Activated B cell treated with CpG ODN at 0.5 μM for 24 hours (primary cell): ENCODE data around the gene CCDC195. TPM values are rescaled to one million over a fixed set of nuclear protein-coding genes. Genes with fewer than 3 reads are reported as not detected.
"Not testable (repeated sequence)": the region's sequence is repeated elsewhere in the genome, so short reads cannot be mapped to it uniquely, and the experiment has no call there.

Source experiments
- ATAC-seq: fragments of 200-7000 bp; cut with Tn5 transposase; one replicate; pipeline ENCODE4 v1.10.0; 2021; ENCODE audit warnings: low read depth, mild to moderate bottlenecking, moderate library complexity
- CTCF ChIA-PET: fragments of 350-600 bp; sonication (Branson Sonifier 250); formaldehyde crosslinking; loops from one replicate; lab custom pipeline; 2021; ENCODE audit warnings: antibody characterized with exemption; lab: Charles Lee
- POLR2A ChIA-PET: fragments of 350-600 bp; sonication (Branson Sonifier 250); formaldehyde crosslinking; loops from one replicate; lab custom pipeline; 2021; ENCODE audit warnings: antibody characterized with exemption; lab: Charles Lee
- DNase-seq: peaks from one replicate; pipeline ENCODE4 v3.0.0; 2022
- H3K27ac Mint-ChIP-seq: one replicate; pipeline ENCODE4 v1.8.0; 2020; ENCODE audit warnings: mixed read lengths
- H3K27me3 Mint-ChIP-seq: one replicate; pipeline ENCODE4 v1.8.0; 2021; ENCODE audit warnings: mixed read lengths
- H3K36me3 Mint-ChIP-seq: one replicate; pipeline ENCODE4 v1.8.0; 2021; ENCODE audit warnings: low read depth, mixed read lengths
- H3K4me1 Mint-ChIP-seq: one replicate; pipeline ENCODE4 v1.8.0; 2021; ENCODE audit warnings: mixed read lengths
- H3K4me3 Mint-ChIP-seq: one replicate; pipeline ENCODE4 v1.8.0; 2020; ENCODE audit warnings: mild to moderate bottlenecking, mixed read lengths
- H3K9me3 Mint-ChIP-seq: one replicate; pipeline ENCODE4 v1.8.0; 2020; ENCODE audit warnings: mixed read lengths
- intact Hi-C: fragments of 100-400 bp; cut with micrococcal nuclease; formaldehyde crosslinking; loops from one replicate; pipeline ENCODE4 v1.15.1; 2024
- total RNA-seq: library from RNA; stranded (reverse); gene quantifications from 2 replicates; pipeline ENCODE4 v1.2.3, GENCODE V29; 2022
- TF ChIP-seq, protein P1 (sequence below): fragments of 200-600 bp; IDR thresholded peaks from one replicate; pipeline ENCODE4 v1.8.0; 2022; ENCODE audit warnings: antibody characterized with exemption, mild to moderate bottlenecking

CCDC195 gene
- total RNA-seq, 1 donor from 2014 or later: not detected

DNA sequence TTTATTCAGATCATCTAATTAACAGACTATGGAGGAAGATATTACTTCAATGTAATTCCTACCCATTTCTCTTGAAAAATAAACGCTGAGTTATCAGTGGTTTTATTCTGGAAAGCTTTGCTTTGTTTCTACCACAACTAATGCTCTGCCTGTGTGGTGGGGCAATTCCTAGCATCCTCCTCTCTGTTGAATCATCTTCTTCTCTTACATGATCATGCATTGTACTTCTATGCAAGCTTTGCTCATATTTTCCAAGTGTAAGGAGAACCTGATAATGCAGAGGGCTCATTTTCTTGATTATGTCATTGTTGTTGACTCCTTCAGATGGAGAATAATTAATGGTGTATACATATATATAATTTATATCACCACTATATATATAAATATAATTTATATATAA is 46.7 kb downstream of the CCDC195 start:
- POLR2A ChIA-PET: no interaction called here
- Mint-ChIP-seq H3K4me1 (peaks cover 19% of the 10 kb centered on the region), H3K4me3 (no peak overlapping the region), H3K9me3 (peaks cover under 1% of the 10 kb centered on the region), H3K36me3 (no peaks in the 10 kb centered on the region), H3K27me3 (no peaks in the 10 kb centered on the region), H3K27ac (no peak overlapping the region)
- CTCF ChIA-PET: no interaction called here
- DNase-seq: no peak
- no peak for ATAC-seq
- TF ChIP-seq, protein P1, sequence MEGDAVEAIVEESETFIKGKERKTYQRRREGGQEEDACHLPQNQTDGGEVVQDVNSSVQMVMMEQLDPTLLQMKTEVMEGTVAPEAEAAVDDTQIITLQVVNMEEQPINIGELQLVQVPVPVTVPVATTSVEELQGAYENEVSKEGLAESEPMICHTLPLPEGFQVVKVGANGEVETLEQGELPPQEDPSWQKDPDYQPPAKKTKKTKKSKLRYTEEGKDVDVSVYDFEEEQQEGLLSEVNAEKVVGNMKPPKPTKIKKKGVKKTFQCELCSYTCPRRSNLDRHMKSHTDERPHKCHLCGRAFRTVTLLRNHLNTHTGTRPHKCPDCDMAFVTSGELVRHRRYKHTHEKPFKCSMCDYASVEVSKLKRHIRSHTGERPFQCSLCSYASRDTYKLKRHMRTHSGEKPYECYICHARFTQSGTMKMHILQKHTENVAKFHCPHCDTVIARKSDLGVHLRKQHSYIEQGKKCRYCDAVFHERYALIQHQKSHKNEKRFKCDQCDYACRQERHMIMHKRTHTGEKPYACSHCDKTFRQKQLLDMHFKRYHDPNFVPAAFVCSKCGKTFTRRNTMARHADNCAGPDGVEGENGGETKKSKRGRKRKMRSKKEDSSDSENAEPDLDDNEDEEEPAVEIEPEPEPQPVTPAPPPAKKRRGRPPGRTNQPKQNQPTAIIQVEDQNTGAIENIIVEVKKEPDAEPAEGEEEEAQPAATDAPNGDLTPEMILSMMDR: no peak
- intact Hi-C loops: loop anchor here (5.0 kb wide), 2 partner anchors 93 to 642 kb away; no protein-coding TSS in a partner anchor

DNA sequence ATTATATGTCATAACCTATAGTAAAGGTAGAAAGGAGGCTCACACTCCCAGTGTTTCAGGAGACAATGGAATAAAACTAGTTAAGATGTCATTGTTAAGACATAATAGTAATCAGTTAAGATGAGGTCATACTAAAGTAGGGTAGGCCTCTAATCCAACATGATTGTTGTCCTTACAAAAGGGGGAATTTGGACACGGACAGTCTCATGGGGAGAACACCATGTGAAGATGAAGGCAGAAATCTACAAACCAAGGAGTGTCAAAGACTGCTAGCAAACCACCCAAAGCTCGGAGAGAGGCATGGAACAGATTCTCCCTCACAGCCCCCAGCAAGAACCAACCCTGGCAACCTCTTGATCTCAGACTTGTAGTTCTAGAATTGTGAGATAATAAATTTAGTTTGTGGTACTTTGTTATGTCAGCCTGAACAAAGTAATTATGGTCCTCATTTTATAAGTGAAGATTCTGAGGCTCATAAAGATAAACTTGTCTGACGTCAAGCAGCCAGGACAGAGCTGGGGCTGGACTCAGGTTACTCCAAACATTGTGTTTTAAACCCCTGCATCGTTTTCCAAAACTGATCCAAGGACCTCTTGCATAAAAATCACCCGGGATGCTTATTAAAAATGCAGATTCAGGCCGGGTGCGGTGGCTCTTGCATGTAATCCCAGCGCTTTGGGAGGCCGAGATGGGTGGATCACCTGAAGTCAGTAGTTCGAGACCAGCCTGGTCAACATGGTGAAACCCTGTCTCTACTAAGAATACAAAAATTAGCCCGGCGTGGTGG is 47.8 kb downstream of the CCDC195 start:
- CTCF ChIA-PET: no interaction called here
- peaks cover 19% of the 10 kb centered on the region for H3K4me1 Mint-ChIP-seq
- no peak overlapping the region for H3K4me3 Mint-ChIP-seq
- peaks cover 5% of the 10 kb centered on the region for H3K9me3 Mint-ChIP-seq
- DNase-seq (no peak), ATAC-seq (no peak)
- intact Hi-C loops: loop anchor here (5.0 kb wide), 2 partner anchors 94 to 641 kb away; no protein-coding TSS in a partner anchor
- POLR2A ChIA-PET: no interaction called here
- TF ChIP-seq, protein P1: no peak
- H3K27me3 Mint-ChIP-seq: no peaks in the 10 kb centered on the region
- H3K36me3 Mint-ChIP-seq: peaks cover 3% of the 10 kb centered on the region
- H3K27ac Mint-ChIP-seq: no peak overlapping the region

DNA sequence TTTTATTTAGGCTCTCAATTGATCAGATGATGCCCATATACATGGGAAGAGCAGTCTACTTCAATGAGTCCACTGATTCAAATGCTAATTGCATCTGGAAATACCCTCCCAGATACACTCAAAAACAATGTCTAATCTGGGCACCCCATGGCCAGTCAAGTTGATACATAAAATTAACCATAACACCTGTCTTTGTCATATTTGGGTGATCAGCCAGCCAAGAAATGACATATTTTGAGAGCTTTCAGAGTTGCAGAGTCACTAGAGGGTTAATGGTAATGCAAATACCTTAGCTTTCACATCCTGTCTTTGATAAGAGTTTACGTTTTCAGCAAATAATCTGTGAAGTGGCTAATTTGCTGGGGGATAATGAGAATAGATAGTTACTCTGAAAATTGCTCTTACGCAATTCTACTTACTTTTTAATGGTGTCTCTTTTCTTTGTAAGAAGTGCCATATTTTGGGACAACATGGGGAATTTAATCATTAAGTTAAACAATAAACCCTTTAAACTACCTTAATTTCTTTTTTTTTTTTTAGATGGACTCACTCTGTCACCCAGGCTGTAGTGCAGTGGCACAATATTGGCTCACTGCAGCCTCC is 49.1 kb downstream of the CCDC195 start:
- H3K4me3 Mint-ChIP-seq: peak overlapping the region; percentile 56
- TF ChIP-seq, protein P1: no peak
- H3K9me3 Mint-ChIP-seq: peaks cover 9% of the 10 kb centered on the region
- peaks cover 7% of the 10 kb centered on the region for H3K36me3 Mint-ChIP-seq
- intact Hi-C loops: loop anchor here (5.0 kb wide), 2 partner anchors 95 to 640 kb away; no protein-coding TSS in a partner anchor
- ChIA-PET CTCF (no interaction called here), POLR2A (interaction anchor here (0.5 to 0.7 kb wide), 3 partner anchors 89 to 448 kb away, joined by 4 to 6 read pairs (median 6); no protein-coding TSS in a partner anchor)
- H3K27ac Mint-ChIP-seq: peak overlapping the region; percentile 68
- peaks cover 19% of the 10 kb centered on the region for H3K4me1 Mint-ChIP-seq
- no peaks in the 10 kb centered on the region for H3K27me3 Mint-ChIP-seq
- ATAC-seq (peak; percentile 85), DNase-seq (no peak)

DNA sequence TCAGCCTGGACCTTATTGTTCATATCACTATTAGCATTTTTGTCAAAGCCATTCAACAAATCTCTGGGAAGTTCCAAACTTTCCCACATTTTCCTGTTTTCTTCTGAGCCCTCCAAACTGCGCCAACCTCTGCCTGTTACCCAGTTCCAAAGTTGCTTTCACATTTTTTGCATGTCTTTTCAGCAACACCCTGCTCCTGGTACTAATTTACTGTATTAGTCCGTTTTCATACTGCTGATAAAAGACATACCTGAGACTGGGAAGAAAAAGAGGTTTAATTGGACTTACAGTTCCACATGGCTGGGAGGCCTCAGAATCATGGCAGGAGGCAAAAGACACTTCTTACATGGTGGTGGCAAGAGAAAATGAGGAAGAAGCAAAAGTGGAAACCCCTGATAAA is 52.8 kb downstream of the CCDC195 start:
- peaks cover 31% of the 10 kb centered on the region for H3K4me1 Mint-ChIP-seq

DNA sequence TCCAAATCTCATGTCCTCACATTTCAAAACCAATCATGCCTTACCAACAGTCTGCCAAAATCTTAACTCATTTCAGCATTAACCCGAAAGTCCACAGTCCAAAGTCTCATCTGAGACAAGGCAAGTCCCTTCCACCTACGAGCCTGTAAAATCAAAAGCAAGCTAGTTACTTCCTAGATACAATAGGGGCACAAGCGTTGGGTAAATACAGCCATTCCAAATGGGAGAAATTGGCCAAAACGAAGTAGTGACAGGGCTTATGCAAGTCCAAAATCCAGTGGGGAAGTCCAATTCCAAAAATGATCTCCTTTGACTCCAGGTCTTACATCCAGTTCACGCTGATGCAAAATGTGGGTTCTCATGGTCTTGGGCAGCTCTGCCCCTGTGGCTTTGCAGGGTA is 54.5 kb downstream of the CCDC195 start:
- CTCF ChIA-PET: interaction anchor here (2.8 kb wide), 1 partner anchor 10 kb away, joined by 15 read pairs; no protein-coding TSS in a partner anchor
- H3K27me3 Mint-ChIP-seq, H3K4me3 Mint-ChIP-seq, POLR2A ChIA-PET, DNase-seq, intact Hi-C loops, H3K27ac Mint-ChIP-seq, ATAC-seq, H3K36me3 Mint-ChIP-seq: not testable (repeated sequence)
- H3K9me3 Mint-ChIP-seq: peaks cover 11% of the 10 kb centered on the region
- peaks cover 21% of the 10 kb centered on the region for H3K4me1 Mint-ChIP-seq

More for the DNA sequence above, 52.8 kb downstream of the CCDC195 start:
- H3K4me3 Mint-ChIP-seq, ATAC-seq, H3K27me3 Mint-ChIP-seq, intact Hi-C loops, DNase-seq, POLR2A ChIA-PET, H3K36me3 Mint-ChIP-seq, CTCF ChIA-PET, H3K27ac Mint-ChIP-seq: not testable (repeated sequence)
- H3K9me3 Mint-ChIP-seq: peaks cover 11% of the 10 kb centered on the region

DNA sequence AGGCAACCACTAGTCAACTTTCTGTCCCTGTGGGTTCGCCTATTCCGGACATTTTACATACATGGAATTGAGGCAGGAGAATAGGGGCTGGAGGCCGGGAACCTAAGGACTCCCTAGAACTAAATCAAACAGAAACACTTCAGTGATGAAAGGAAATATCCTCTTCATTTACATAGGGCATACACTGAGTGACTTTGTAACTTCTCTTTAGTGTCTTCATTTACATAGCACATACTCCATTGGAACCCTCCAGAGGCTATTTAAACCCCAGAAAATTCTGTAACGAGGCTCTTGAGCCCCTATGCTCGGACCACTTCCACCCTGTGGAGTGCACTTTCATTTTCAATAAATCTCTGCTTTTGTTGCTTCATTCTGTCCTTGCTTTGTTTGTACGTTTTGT is 56.5 kb downstream of the CCDC195 start:
- Mint-ChIP-seq H3K9me3 (peaks cover 11% of the 10 kb centered on the region), H3K27ac (no peak overlapping the region), H3K4me1 (peaks cover 12% of the 10 kb centered on the region), H3K4me3 (peak overlapping the region; percentile 49), H3K27me3 (no peaks in the 10 kb centered on the region), H3K36me3 (peaks cover 7% of the 10 kb centered on the region)
- no peak for DNase-seq
- POLR2A ChIA-PET: no interaction called here
- intact Hi-C loops: no loop called here
- no peak for ATAC-seq
- TF ChIP-seq, protein P1: no peak
- CTCF ChIA-PET: no interaction called here
